ENCODE measurements around the gene ICOSLG.
"Not testable (repeated sequence)": the region's sequence is repeated elsewhere in the genome, so short reads cannot be mapped to it uniquely, and the experiment has no call there.

The ICOSLG gene

GRCh38 chr21:44220674-44221073 is 20.1 kb downstream of the ICOSLG start:
- DNase-seq = not testable (repeated sequence)

- not testable (repeated sequence) for DNase-seq
Observed at GRCh38 chr21:44218461-44218860, 22.3 kb downstream of the ICOSLG start.

GRCh38 chr21:44211978-44212377 is 28.8 kb downstream of the ICOSLG start:
- not testable (repeated sequence) for DNase-seq

- not testable (repeated sequence) for DNase-seq
Observed at GRCh38 chr21:44211574-44211973, 29.2 kb downstream of the ICOSLG start.

GRCh38 chr21:44207860-44208646 is 32.7 kb downstream of the ICOSLG start:
- DNase-seq = not testable (repeated sequence)

- DNase-seq = not testable (repeated sequence)
Observed at GRCh38 chr21:44206698-44207676, 33.8 kb downstream of the ICOSLG start.

GRCh38 chr21:44206187-44206586 is 34.6 kb downstream of the ICOSLG start:
- DNase-seq = not testable (repeated sequence)

GRCh38 chr21:44202590-44203299 is 38.0 kb downstream of the ICOSLG start:
- not testable (repeated sequence) for DNase-seq

- not testable (repeated sequence) for DNase-seq
Observed at GRCh38 chr21:44199997-44200396, 40.7 kb downstream of the ICOSLG start.

GRCh38 chr21:44199448-44199847 is 41.3 kb downstream of the ICOSLG start:
- no peak for DNase-seq

GRCh38 chr21:44197156-44197516 is 43.6 kb downstream of the ICOSLG start:
- DNase-seq = not testable (repeated sequence)

- not testable (repeated sequence) for DNase-seq
Observed at GRCh38 chr21:44196212-44197155, 44.3 kb downstream of the ICOSLG start.

- DNase-seq = not testable (repeated sequence)
Observed at GRCh38 chr21:44194888-44195287, 45.9 kb downstream of the ICOSLG start.

GRCh38 chr21:44194451-44194850 is 46.3 kb downstream of the ICOSLG start:
- not testable (repeated sequence) for DNase-seq

GRCh38 chr21:44193108-44193507 is 47.6 kb downstream of the ICOSLG start:
- DNase-seq = not testable (repeated sequence)

- DNase-seq = not testable (repeated sequence)
Observed at GRCh38 chr21:44190349-44191271, 50.1 kb downstream of the ICOSLG start.

GRCh38 chr21:44184862-44185261 is 55.9 kb downstream of the ICOSLG start:
- not testable (repeated sequence) for DNase-seq

- DNase-seq = not testable (repeated sequence)
Observed at GRCh38 chr21:44182202-44182601, 58.5 kb downstream of the ICOSLG start.

- DNase-seq = not testable (repeated sequence)
Observed at GRCh38 chr21:44181506-44181905, 59.2 kb downstream of the ICOSLG start.

- not testable (repeated sequence) for DNase-seq
Observed at GRCh38 chr21:44176127-44176526, 64.6 kb downstream of the ICOSLG start.
